Heart left ventricle (tissue), 16 donors: ENCODE measurements around the gene HCST. TPM values are rescaled to one million over a fixed set of nuclear protein-coding genes. Genes with fewer than 3 reads are reported as not detected.

Experiments
- ATAC-seq, 4 donors: fragments of 200-7000 bp; cut with Tn5 transposase; one replicate each; pipeline ENCODE4 v1.9.1; 2020 to 2022; ENCODE audit warnings: moderate library complexity in 4 of 4, mild to moderate bottlenecking in 3 of 4, moderate number of reproducible peaks in 1 of 4
- DNase-seq, 5 donors: peaks; one replicate each; pipeline ENCODE4 v3.0.0-alpha.2; 2020
- H3K27ac ChIP-seq, 12 donors: fragments of 200-600 bp; sonication (generic) in 4 of 12; one replicate each; pipeline versions ENCODE4 v1.5.0 to v1.8.0; 2016 to 2022; ENCODE audit warnings: mild to moderate bottlenecking in 2 of 12
- H3K27me3 ChIP-seq, 9 donors: fragments of 200-600 bp; sonication (generic) in 2 of 9; one replicate each; pipeline versions ENCODE4 v1.5.1 to v1.8.0; 2016 to 2022; ENCODE audit warnings: mild to moderate bottlenecking in 3 of 9
- H3K36me3 ChIP-seq, 9 donors: fragments of 200-600 bp; sonication (generic) in 2 of 9; one replicate each; pipeline versions ENCODE4 v1.5.0 to v1.8.0; 2018 to 2022; ENCODE audit warnings: mild to moderate bottlenecking in 2 of 9
- H3K4me1 ChIP-seq, 12 donors: fragments of 200-600 bp; sonication (generic) in 4 of 12; one replicate each; pipeline versions ENCODE4 v1.5.0 to v1.8.0; 2016 to 2022; ENCODE audit warnings: mild to moderate bottlenecking in 3 of 12
- H3K4me3 ChIP-seq, 12 donors: fragments of 200-600 bp; sonication (generic) in 4 of 12; one replicate each; pipeline versions ENCODE4 v1.5.0 to v1.8.0; 2017 to 2022; ENCODE audit warnings: mild to moderate bottlenecking in 9 of 12, moderate library complexity in 4 of 12
- H3K9me3 ChIP-seq, 12 donors: fragments of 200-600 bp; sonication (generic) in 4 of 12; one replicate each; pipeline versions ENCODE4 v1.5.0 to v1.8.0; 2016 to 2022; ENCODE audit warnings: mild to moderate bottlenecking in 1 of 12
- POLR2A ChIP-seq, 2 donors: fragments of 450-650 bp; IDR thresholded peaks; one replicate each; pipeline ENCODE4 v1.6.1; 2017; ENCODE audit warnings: antibody characterized with exemption in 2 of 2, mild to moderate bottlenecking in 2 of 2, moderate library complexity in 2 of 2
- WGBS, 4 donors: extraction: QIAGEN DNeasy Blood & Tissue Kit in 2 of 4; methylation state at CpG; one replicate each; pipeline versions ENCODE4 v1.1.5 to v1.1.7; 2013 to 2018; 5-methylcytosine and 5-hydroxymethylcytosine counted together
- intact Hi-C, 10 donors: fragments of 100-400 bp; cut with DNase I; formaldehyde crosslinking; loops; one replicate each; pipeline versions ENCODE4 v1.11.1 to v1.14.2; 2022
- polyA plus RNA-seq, 2 donors: library from polyadenylated mRNA; stranded (reverse); fragments of 200-250 nt; gene quantifications; one replicate each; pipeline ENCODE4 v1.2.3, GENCODE V29; 2013
- total RNA-seq, 9 donors: library from RNA; depleted of rRNA in 2 of 9; stranded (reverse); fragments of >200 nt in 2 of 9; fragmentation: NEBNext Ultra II Directional in 3 of 9; extraction: Animal tissue kit (Norgen Biotek cat#: 25700) in 3 of 9; gene quantifications; one replicate each; pipeline versions ENCODE4 v1.1.0 to v1.2.4, GENCODE V29; 2016 to 2023
- TF ChIP-seq, protein P1 (sequence below), 12 donors: fragments of 200-600 bp; sonication (generic) in 4 of 12; IDR thresholded peaks; one replicate each; pipeline versions ENCODE4 v1.5.0 to v1.8.0; 2018 to 2022; ENCODE audit warnings: antibody characterized with exemption in 12 of 12, mild to moderate bottlenecking in 5 of 12
- donor health status: ischemic (EF 13 %, LVEDD 7.1; RV severe dilation, severe dysfunction).
- donor health status: healthy with polysubstance abuse.
- donor health status: DM: no; HTN: yes; CAD: no.
- donor health status: DM: no; HTN: no; CAD: no.
- donor health status: ischemic (EF 25% LVEDD 6.9; RV normal size, moderate dysfunction).
- donor health status: ischemic (EF 25% LVEDD 5.7; RV mildly dilated, moderate dysfunction).
- donor health status: healthy.
- donor health status: DM: yes; HTN: yes; CAD: no.
- donor health status: ischemic (EF 35%, LVEDD 5.7; RV mildly dilated, moderate dysfunction).
- donor health status: nonischemic (EF 11% LVEDD 7.7; RV severe dilation, severe dysfunction).
- donor health status: DM: yes; HTN: yes; CAD: no.
- donor health status: PGD.
- donor health status: ischemic (EF 29% LVEDD 5.4; RV normal size, mild dysfunction).
- donor health status: nonischemic (EF 23%, LVEDD 6.1; RV moderate dilation, normal function).

HCST gene
- total and polyA plus RNA-seq, 11 donors, result 2.3 to 31.7 (median 4.7) TPM; not detected in 1

DNA sequence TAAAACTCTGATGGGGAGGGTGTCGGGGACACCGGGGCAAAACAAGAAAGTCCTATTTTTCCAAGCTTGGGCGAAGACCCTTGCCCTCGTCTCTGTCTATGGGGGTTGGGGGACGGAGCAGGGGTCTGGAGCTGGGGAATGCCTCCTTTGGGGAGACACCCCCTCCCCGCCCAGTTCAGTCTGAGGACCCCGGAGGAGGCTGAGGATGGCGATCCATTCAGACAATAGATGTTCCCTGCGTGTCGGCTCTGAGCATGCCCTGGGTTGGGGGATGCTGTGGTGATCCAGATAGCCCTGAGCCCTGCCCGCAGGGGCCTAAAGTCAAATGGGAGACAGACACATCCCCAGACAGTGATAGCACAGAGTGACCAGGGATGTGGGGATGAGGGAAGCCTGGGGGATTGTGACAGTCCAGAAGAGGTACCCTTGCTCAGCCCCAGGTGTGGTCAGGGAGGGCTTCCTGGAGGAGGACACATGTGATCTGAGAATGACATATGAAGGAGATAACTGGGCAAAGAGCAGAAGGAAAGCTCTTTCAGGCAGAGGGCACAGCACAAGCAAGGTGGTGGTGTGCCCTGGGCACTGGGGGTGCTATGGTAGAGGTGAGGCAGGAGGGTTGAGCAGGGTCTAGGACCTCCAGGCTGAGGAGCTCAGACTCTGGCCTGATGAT is 42.9 kb downstream of the HCST start:
- no peaks in the 10 kb centered on the region for H3K27me3 ChIP-seq
- no peak overlapping the region for H3K27ac ChIP-seq
- H3K4me3 ChIP-seq, result no peak overlapping the region
- no peaks in the 10 kb centered on the region for H3K9me3 ChIP-seq
- H3K4me1 ChIP-seq, result no peaks in the 10 kb centered on the region
- peaks cover 0 to 35% (median 10%) of the 10 kb centered on the region in 9 donors for H3K36me3 ChIP-seq
- intact Hi-C loops, result no loop called here
- no peak for DNase-seq
- ATAC-seq, result no peak
- TF ChIP-seq, protein P1, sequence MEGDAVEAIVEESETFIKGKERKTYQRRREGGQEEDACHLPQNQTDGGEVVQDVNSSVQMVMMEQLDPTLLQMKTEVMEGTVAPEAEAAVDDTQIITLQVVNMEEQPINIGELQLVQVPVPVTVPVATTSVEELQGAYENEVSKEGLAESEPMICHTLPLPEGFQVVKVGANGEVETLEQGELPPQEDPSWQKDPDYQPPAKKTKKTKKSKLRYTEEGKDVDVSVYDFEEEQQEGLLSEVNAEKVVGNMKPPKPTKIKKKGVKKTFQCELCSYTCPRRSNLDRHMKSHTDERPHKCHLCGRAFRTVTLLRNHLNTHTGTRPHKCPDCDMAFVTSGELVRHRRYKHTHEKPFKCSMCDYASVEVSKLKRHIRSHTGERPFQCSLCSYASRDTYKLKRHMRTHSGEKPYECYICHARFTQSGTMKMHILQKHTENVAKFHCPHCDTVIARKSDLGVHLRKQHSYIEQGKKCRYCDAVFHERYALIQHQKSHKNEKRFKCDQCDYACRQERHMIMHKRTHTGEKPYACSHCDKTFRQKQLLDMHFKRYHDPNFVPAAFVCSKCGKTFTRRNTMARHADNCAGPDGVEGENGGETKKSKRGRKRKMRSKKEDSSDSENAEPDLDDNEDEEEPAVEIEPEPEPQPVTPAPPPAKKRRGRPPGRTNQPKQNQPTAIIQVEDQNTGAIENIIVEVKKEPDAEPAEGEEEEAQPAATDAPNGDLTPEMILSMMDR (IDR thresholded peaks at IDR 0.05), result no peak
- TF ChIP-seq POLR2A (IDR thresholded peaks at IDR 0.05), result no peak
- 89 to 94% (median 92%) methylated on average over 8 to 11 of the region's 11 CpGs for WGBS, 4 donors

DNA sequence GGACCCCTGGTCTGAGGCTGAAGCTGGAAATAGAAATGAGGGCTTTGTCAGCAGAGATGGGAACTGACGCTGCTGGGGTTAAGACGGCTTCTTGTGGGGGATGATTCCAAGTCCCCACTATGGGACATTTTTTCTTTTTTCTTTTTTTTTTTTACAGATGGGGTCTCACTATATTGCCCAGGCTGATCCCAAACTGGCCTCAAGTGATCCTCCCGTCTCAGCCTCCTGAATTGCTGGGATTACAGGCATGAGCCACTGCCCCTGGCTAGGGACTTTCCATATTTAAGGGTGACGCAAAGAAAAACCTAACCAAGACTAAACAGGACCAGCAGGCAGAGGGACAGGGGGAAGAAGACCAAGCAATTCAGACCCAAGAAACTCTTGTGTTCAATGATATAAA is 43.9 kb downstream of the HCST start:
- no peak for DNase-seq
- no peaks in the 10 kb centered on the region for H3K9me3 ChIP-seq
- no peaks in the 10 kb centered on the region for H3K27me3 ChIP-seq
- TF ChIP-seq POLR2A (IDR thresholded peaks at IDR 0.05), result no peak
- TF ChIP-seq, protein P1 (IDR thresholded peaks at IDR 0.05), result no peak
- 74 to 97% (median 95%) methylated on average over 4 of the region's 4 CpGs for WGBS, 4 donors
- H3K4me1 ChIP-seq, result no peaks in the 10 kb centered on the region
- H3K36me3 ChIP-seq, result peaks cover 0 to 27% (median 9%) of the 10 kb centered on the region in 9 donors
- H3K27ac ChIP-seq, result no peak overlapping the region
- ATAC-seq, result no peak
- intact Hi-C loops, result no loop called here
- H3K4me3 ChIP-seq, result no peak overlapping the region

DNA sequence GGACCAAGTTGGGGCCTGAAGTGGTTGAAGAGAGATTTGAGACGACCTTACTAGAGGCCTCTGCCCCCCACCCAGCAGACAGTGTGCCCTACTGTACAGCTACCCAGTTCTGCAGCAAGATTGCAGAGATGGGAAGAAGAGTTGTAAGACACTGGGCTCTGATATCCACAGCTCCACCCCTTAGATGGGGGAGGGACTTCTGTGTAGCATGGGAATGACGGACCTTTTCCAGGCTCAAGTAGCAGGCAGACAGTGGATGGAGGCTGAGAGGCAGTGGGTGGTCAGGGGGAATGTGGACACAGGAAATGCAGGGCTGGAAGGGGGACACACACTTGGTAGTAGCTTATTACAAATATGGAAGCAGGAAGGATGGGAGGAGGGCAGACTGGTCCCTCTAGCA is 46.8 kb downstream of the HCST start:
- DNase-seq (no peak), ATAC-seq (no peak)
- Histone ChIP-seq H3K4me1 (peaks cover 0 to 14% (median 0%) of the 10 kb centered on the region in 12 donors), H3K36me3 (peaks cover 0 to 14% (median 5%) of the 10 kb centered on the region in 9 donors), H3K27me3 (peaks cover 0 to 7% (median 0%) of the 10 kb centered on the region in 9 donors), H3K9me3 (no peaks in the 10 kb centered on the region), H3K27ac (no peak overlapping the region), H3K4me3 (no peak overlapping the region)
- intact Hi-C loops, result no loop called here
- TF ChIP-seq, protein P1 (IDR thresholded peaks at IDR 0.05), result no peak
- TF ChIP-seq POLR2A (IDR thresholded peaks at IDR 0.05), result no peak
- WGBS, 4 donors, result 22 to 36% (median 29%) methylated on average over 2 of the region's 2 CpGs

Other genes with a start within 250 kb of the HCST start
- gene UPK1A, start 236.0 kb upstream of the HCST start, total RNA-seq, result not detected
- not detected for gene UPK1A, start 236.0 kb upstream of the HCST start, polyA plus RNA-seq
- gene ZBTB32, start 198.0 kb upstream of the HCST start, total RNA-seq, result under 1 TPM in 1 of 9 donors, not detected in 8; 0.24 TPM
- not detected for gene ZBTB32, start 198.0 kb upstream of the HCST start, polyA plus RNA-seq
- gene KMT2B, start 184.5 kb upstream of the HCST start, total RNA-seq, result 10 to 100 TPM; 11.3 to 24.5 (median 15.7) TPM
- 10 to 100 TPM; 13.9 to 15.8 TPM for gene KMT2B, start 184.5 kb upstream of the HCST start, polyA plus RNA-seq
- gene IGFLR1, start 160.1 kb upstream of the HCST start, total RNA-seq, result 10 to 100 TPM in 1 of 9 donors, 1 to 10 TPM in 7, under 1 TPM in 1; 0.74 to 25.2 (median 3.6) TPM
- 10 to 100 TPM in 1 of 2 donors, 1 to 10 TPM in 1; 3.4 to 10.8 TPM for gene IGFLR1, start 160.1 kb upstream of the HCST start, polyA plus RNA-seq
- gene U2AF1L4, start 157.1 kb upstream of the HCST start, total RNA-seq, result 10 to 100 TPM; 14.3 to 32.8 (median 20.9) TPM
- gene U2AF1L4, start 157.1 kb upstream of the HCST start, polyA plus RNA-seq, result 10 to 100 TPM in 1 of 2 donors, 1 to 10 TPM in 1; 7.2 to 27.1 TPM
- gene PSENEN, start 156.9 kb upstream of the HCST start, total RNA-seq, result 10 to 100 TPM; 25.2 to 69.0 (median 40.9) TPM
- gene PSENEN, start 156.9 kb upstream of the HCST start, polyA plus RNA-seq, result 10 to 100 TPM; 52.6 to 95.1 TPM
- 10 to 100 TPM in 3 of 9 donors, 1 to 10 TPM in 6; 3.7 to 12.2 (median 7.6) TPM for gene LIN37, start 154.0 kb upstream of the HCST start, total RNA-seq
- gene LIN37, start 154.0 kb upstream of the HCST start, polyA plus RNA-seq, result 10 to 100 TPM; 20.1 to 23.0 TPM
- 1,000 to 10,000 TPM in 1 of 9 donors, 100 to 1,000 TPM in 8; 226 to 1,012 (median 652) TPM for gene HSPB6, start 145.5 kb upstream of the HCST start, total RNA-seq
- 100 to 1,000 TPM; 156 to 457 TPM for gene HSPB6, start 145.5 kb upstream of the HCST start, polyA plus RNA-seq
- 10 to 100 TPM in 4 of 9 donors, 1 to 10 TPM in 5; 1.9 to 19.7 (median 9.7) TPM for gene PROSER3, start 144.4 kb upstream of the HCST start, total RNA-seq
- gene PROSER3, start 144.4 kb upstream of the HCST start, polyA plus RNA-seq, result 10 to 100 TPM in 1 of 2 donors, 1 to 10 TPM in 1; 6.0 to 12.8 TPM
- gene ARHGAP33, start 127.0 kb upstream of the HCST start, total RNA-seq, result 1 to 10 TPM in 8 of 9 donors, under 1 TPM in 1; 0.50 to 7.8 (median 5.7) TPM
- gene ARHGAP33, start 127.0 kb upstream of the HCST start, polyA plus RNA-seq, result 1 to 10 TPM; 3.2 to 3.4 TPM
- gene PRODH2, start 89.7 kb upstream of the HCST start, total RNA-seq, result not detected
- not detected for gene PRODH2, start 89.7 kb upstream of the HCST start, polyA plus RNA-seq
- 1 to 10 TPM in 1 of 9 donors, not detected in 8; 1.0 TPM for gene NPHS1, start 50.0 kb upstream of the HCST start, total RNA-seq
- gene NPHS1, start 50.0 kb upstream of the HCST start, polyA plus RNA-seq, result not detected
- under 1 TPM in 1 of 9 donors, not detected in 8; 0.77 TPM for gene KIRREL2, start 45.6 kb upstream of the HCST start, total RNA-seq
- gene KIRREL2, start 45.6 kb upstream of the HCST start, polyA plus RNA-seq, result not detected
- 10 to 100 TPM in 8 of 9 donors, 1 to 10 TPM in 1; 8.9 to 44.3 (median 25.3) TPM for gene APLP1, start 34.0 kb upstream of the HCST start, total RNA-seq
- 10 to 100 TPM in 1 of 2 donors, 1 to 10 TPM in 1; 2.1 to 19.0 TPM for gene APLP1, start 34.0 kb upstream of the HCST start, polyA plus RNA-seq
- gene NFKBID, start 2.0 kb upstream of the HCST start, total RNA-seq, result 10 to 100 TPM in 1 of 9 donors, 1 to 10 TPM in 7, under 1 TPM in 1; 0.79 to 12.3 (median 3.0) TPM
- 1 to 10 TPM; 2.8 to 3.1 TPM for gene NFKBID, start 2.0 kb upstream of the HCST start, polyA plus RNA-seq
- 100 to 1,000 TPM in 2 of 9 donors, 10 to 100 TPM in 7; 12.6 to 237 (median 19.4) TPM for gene TYROBP, start 5.8 kb downstream of the HCST start, total RNA-seq
- 10 to 100 TPM; 17.1 to 42.7 TPM for gene TYROBP, start 5.8 kb downstream of the HCST start, polyA plus RNA-seq
- 10 to 100 TPM in 3 of 9 donors, 1 to 10 TPM in 6; 4.5 to 18.6 (median 8.5) TPM for gene LRFN3, start 33.8 kb downstream of the HCST start, total RNA-seq
- 10 to 100 TPM in 1 of 2 donors, 1 to 10 TPM in 1; 6.3 to 14.7 TPM for gene LRFN3, start 33.8 kb downstream of the HCST start, polyA plus RNA-seq
- 10 to 100 TPM in 8 of 9 donors, 1 to 10 TPM in 1; 9.7 to 41.8 (median 11.4) TPM for gene SDHAF1, start 92.7 kb downstream of the HCST start, total RNA-seq
- gene SDHAF1, start 92.7 kb downstream of the HCST start, polyA plus RNA-seq, result 10 to 100 TPM in 1 of 2 donors, 1 to 10 TPM in 1; 9.8 to 18.5 TPM
- gene SYNE4, start 106.3 kb downstream of the HCST start, total RNA-seq, result under 1 TPM in 5 of 9 donors, not detected in 4; 0.12 to 0.50 (median 0.19) TPM
- under 1 TPM; 0.15 to 0.17 TPM for gene SYNE4, start 106.3 kb downstream of the HCST start, polyA plus RNA-seq
- 10 to 100 TPM in 6 of 9 donors, 1 to 10 TPM in 3; 7.3 to 22.5 (median 11.5) TPM for gene ALKBH6, start 111.7 kb downstream of the HCST start, total RNA-seq
- gene ALKBH6, start 111.7 kb downstream of the HCST start, polyA plus RNA-seq, result 10 to 100 TPM; 13.4 TPM
- gene CLIP3, start 130.3 kb downstream of the HCST start, total RNA-seq, result 1 to 10 TPM; 2.2 to 8.0 (median 4.3) TPM
- 1 to 10 TPM; 1.3 TPM for gene CLIP3, start 130.3 kb downstream of the HCST start, polyA plus RNA-seq
- gene THAP8, start 151.8 kb downstream of the HCST start, total RNA-seq, result 1 to 10 TPM; 2.3 to 6.0 (median 4.3) TPM
- 1 to 10 TPM; 6.0 to 7.3 TPM for gene THAP8, start 151.8 kb downstream of the HCST start, polyA plus RNA-seq
- gene WDR62, start 152.4 kb downstream of the HCST start, total RNA-seq, result 10 to 100 TPM in 3 of 9 donors, 1 to 10 TPM in 6; 2.5 to 24.3 (median 7.7) TPM
- 10 to 100 TPM in 1 of 2 donors, 1 to 10 TPM in 1; 1.4 to 20.6 TPM for gene WDR62, start 152.4 kb downstream of the HCST start, polyA plus RNA-seq
- gene OVOL3, start 208.6 kb downstream of the HCST start, total RNA-seq, result not detected
- not detected for gene OVOL3, start 208.6 kb downstream of the HCST start, polyA plus RNA-seq
- gene POLR2I, start 212.3 kb downstream of the HCST start, total RNA-seq, result 100 to 1,000 TPM in 5 of 9 donors, 10 to 100 TPM in 4; 80.4 to 153 (median 107) TPM
- 100 to 1,000 TPM in 1 of 2 donors, 10 to 100 TPM in 1; 93.1 to 180 TPM for gene POLR2I, start 212.3 kb downstream of the HCST start, polyA plus RNA-seq
- gene TBCB, start 212.9 kb downstream of the HCST start, total RNA-seq, result 100 to 1,000 TPM in 6 of 9 donors, 10 to 100 TPM in 3; 89.8 to 146 (median 111) TPM
- gene TBCB, start 212.9 kb downstream of the HCST start, polyA plus RNA-seq, result 100 to 1,000 TPM; 109 to 171 TPM
- gene CAPNS1, start 237.5 kb downstream of the HCST start, total RNA-seq, result 1,000 to 10,000 TPM in 1 of 9 donors, 100 to 1,000 TPM in 8; 272 to 1,054 (median 860) TPM
- gene CAPNS1, start 237.5 kb downstream of the HCST start, polyA plus RNA-seq, result 1,000 to 10,000 TPM in 1 of 2 donors, 100 to 1,000 TPM in 1; 956 to 1,083 TPM
- gene COX7A1, start 249.9 kb downstream of the HCST start, total RNA-seq, result 1,000 to 10,000 TPM in 7 of 9 donors, 100 to 1,000 TPM in 2; 414 to 2,982 (median 2,187) TPM
- gene COX7A1, start 249.9 kb downstream of the HCST start, polyA plus RNA-seq, result 1,000 to 10,000 TPM in 1 of 2 donors, 100 to 1,000 TPM in 1; 470 to 2,188 TPM